GM12878 (cell line): Measurements from ENCODE around the gene FIGNL2. TPM values are rescaled to one million over a fixed set of nuclear protein-coding genes. Genes with fewer than 3 reads are reported as not detected.
A peak's percentile ranks its signal among the peaks of the same experiment; 100 is the strongest.

Experiments used
- ATAC-seq: fragments of 200-7000 bp; cut with Tn5 transposase; 3 replicates; pipeline ENCODE4 v1.9.1; 2020; ENCODE audit warnings: mild to moderate bottlenecking, moderate library complexity
- BruUV-seq: library from RNA; stranded (reverse); fragments of 400-500 nt; replicated peaks from 2 replicates; lab custom pipeline; 2021; lab: Mats Ljungman, UMichigan
- CTCF ChIA-PET: fragments of 300-600 bp; sonication (Branson Sonifier 250); formaldehyde crosslinking; extraction: SDS; loops from one replicate; lab custom pipeline; 2021; ENCODE audit warnings: inconsistent platforms; lab: Yijun Ruan, JAX
- POLR2A ChIA-PET: fragments of 350-600 bp; formaldehyde crosslinking; extraction: SDS; loops from one replicate; lab custom pipeline; 2021; ENCODE audit warnings: inconsistent platforms; lab: Charles Lee
- RAD21 ChIA-PET: fragments of 300-600 bp; sonication (Branson Sonifier 250); formaldehyde crosslinking; loops from one replicate; lab custom pipeline; 2023; ENCODE audit warnings: antibody characterized with exemption; ENCODE audit not compliant: unreplicated experiment; lab: Charles Lee
- SMC1A ChIA-PET: fragments of 300-600 bp; sonication (Branson Sonifier 250); formaldehyde crosslinking; loops from one replicate; lab custom pipeline; 2023; ENCODE audit not compliant: unreplicated experiment, uncharacterized antibody; lab: Charles Lee
- DNase-seq: peaks from one replicate; pipeline ENCODE4 v3.0.0-alpha.2; 2011; ENCODE audit warnings: low read depth, low spot score
- FAIRE-seq: peaks from 3 replicates; lab custom pipeline; 2011; peaks lifted over from hg19 to GRCh38; lab: Jason Lieb, UNC
- H2AFZ ChIP-seq: 2 replicates; pipeline ENCODE4 v1.6.0; 2011; ENCODE audit warnings: low read depth, low read length, control low read depth; ENCODE audit not compliant: control insufficient read depth
- H3K27ac ChIP-seq: 2 replicates; pipeline ENCODE4 v1.5.1; 2011; ENCODE audit warnings: control low read depth; ENCODE audit not compliant: control insufficient read depth, insufficient read depth
- H3K27me3 ChIP-seq, 2 experiments: replicated peaks in 1 of 2; 2 replicates each; pipeline versions ENCODE4 v1.6.0 to v1.6.1; 2011; ENCODE audit warnings: low read length in 1 of 2; ENCODE audit not compliant: control insufficient read depth in 2 of 2, insufficient read depth in 2 of 2
- H3K36me3 ChIP-seq, 2 experiments: 2 replicates each; pipeline ENCODE4 v1.5.1; 2011; ENCODE audit warnings: low read length in 1 of 2; ENCODE audit not compliant: control insufficient read depth in 2 of 2, insufficient read depth in 2 of 2
- H3K4me1 ChIP-seq: 2 replicates; pipeline ENCODE4 v1.6.1; 2011; ENCODE audit warnings: mild to moderate bottlenecking, low read length, moderate library complexity, mixed read lengths; ENCODE audit not compliant: control insufficient read depth, insufficient read depth
- H3K4me2 ChIP-seq: 2 replicates; pipeline ENCODE4 v1.6.0; 2011; ENCODE audit warnings: control low read depth; ENCODE audit not compliant: control insufficient read depth, insufficient read depth
- H3K4me3 ChIP-seq: fragments of 200-600 bp; sonication (generic); 2 replicates; pipeline ENCODE4 v1.5.1; 2016
- H3K79me2 ChIP-seq: 2 replicates; pipeline ENCODE4 v1.6.0; 2011; ENCODE audit warnings: low read length; ENCODE audit not compliant: control insufficient read depth, insufficient read depth
- H3K9ac ChIP-seq: 2 replicates; pipeline ENCODE4 v1.8.0; 2011; ENCODE audit warnings: low read length, control low read depth, mixed read lengths; ENCODE audit not compliant: control insufficient read depth, insufficient read depth
- H3K9me3 ChIP-seq: replicated peaks from 3 replicates; pipeline ENCODE4 v1.5.1; 2011; ENCODE audit warnings: mild to moderate bottlenecking, low read length; ENCODE audit not compliant: control insufficient read depth, insufficient read depth
- H4K20me1 ChIP-seq: 2 replicates; pipeline ENCODE4 v1.6.0; 2011; ENCODE audit not compliant: control insufficient read depth, insufficient read depth
- HDAC2 ChIP-seq: fragments of 200-600 bp; sonication (generic); IDR thresholded peaks from 2 replicates; pipeline ENCODE4 v1.6.1; 2017
- JUNB ChIP-seq: IDR thresholded peaks from 2 replicates; pipeline ENCODE4 v1.6.1; 2016; ENCODE audit warnings: antibody characterized with exemption, mild to moderate bottlenecking
- KAT2A ChIP-seq: conservative IDR thresholded peaks from 2 replicates; pipeline ENCODE4 v1.6.1; 2011; ENCODE audit warnings: low read depth, low read length; ENCODE audit not compliant: control insufficient read depth
- MYB ChIP-seq: fragments of 150-350 bp; IDR thresholded peaks from 2 replicates; pipeline ENCODE4 v1.6.1; 2014; ENCODE audit warnings: mild to moderate bottlenecking, low read depth, low read length, borderline replicate concordance
- PAX8 ChIP-seq: fragments of 450-650 bp; IDR thresholded peaks from 2 replicates; pipeline ENCODE4 v1.6.1; 2017; ENCODE audit warnings: mild to moderate bottlenecking, moderate library complexity
- RUNX3 ChIP-seq: IDR thresholded peaks from 2 replicates; pipeline ENCODE4 v1.6.1; 2012; ENCODE audit warnings: low read length, inconsistent platforms
- ZNF622 ChIP-seq: fragments of 450-650 bp; IDR thresholded peaks from 2 replicates; pipeline ENCODE4 v1.6.1; 2017; ENCODE audit warnings: mild to moderate bottlenecking, inconsistent platforms
- WGBS: methylation state at CpG from one replicate; pipeline ENCODE4 v1.1.6; 2016; ENCODE audit warnings: low lambda C conversion rate; ENCODE audit not compliant: insufficient replicate concordance, insufficient coverage; ENCODE audit errors: missing lambda C conversion rate; 5-methylcytosine and 5-hydroxymethylcytosine counted together
- in situ Hi-C: fragments of 300-500 bp; cut with MboI; formaldehyde crosslinking; loops from 9 replicates; pipeline ENCODE4 v1.14.3; 2018; ENCODE audit warnings: mixed read lengths
- intact Hi-C: fragments of 100-400 bp; cut with micrococcal nuclease; formaldehyde crosslinking; loops from one replicate; pipeline ENCODE4 v1.14.2; 2022; ENCODE audit not compliant: unreplicated experiment
- polyA plus RNA-seq, 11 experiments: library from polyadenylated mRNA; depleted of rRNA in 4 of 11; unstranded in 6 of 11; stranded (reverse) in 5 of 11; fragments of >200 nt; fragmentation: Nextera tagmentation in 4 of 11; fragmentation: Illumina TruSeq in 1 of 11; extraction: Ambion mirVana in 4 of 11; extraction: Trizol in 1 of 11; gene quantifications; 1 replicate in 1 of 11; 2 replicates in 10 of 11; pipeline versions ENCODE4 v1.2.1 to v1.2.3, GENCODE V29; 2011 to 2016; ENCODE audit warnings: inconsistent platforms in 2 of 11, missing spikeins in 2 of 11, low read depth in 1 of 11
- total RNA-seq, 4 experiments: library from RNA; depleted of rRNA in 3 of 4; stranded (reverse); fragments of >200 nt in 3 of 4; fragmentation: Illumina TruSeq in 1 of 4; extraction: Trizol in 1 of 4; gene quantifications; 2 replicates each; pipeline versions ENCODE4 v1.2.1 to v1.2.3, GENCODE V29; 2013 to 2021
- TF ChIP-seq, protein P1 (sequence below): IDR thresholded peaks from 2 replicates; pipeline ENCODE4 v1.6.1; 2011; ENCODE audit warnings: low read depth, mild to moderate bottlenecking, low read length, moderate library complexity, borderline replicate concordance; ENCODE audit errors: extremely low read depth
- TF ChIP-seq, protein P2 (sequence below), 3 experiments: IDR thresholded peaks in 2 of 3; conservative IDR thresholded peaks in 1 of 3; 2 replicates each; pipeline ENCODE4 v1.5.1; 2011; ENCODE audit warnings: low read depth in 3 of 3, low read length in 3 of 3, mild to moderate bottlenecking in 3 of 3, control low read depth in 2 of 3, moderate library complexity in 2 of 3, inconsistent platforms in 1 of 3, mixed read lengths in 1 of 3; ENCODE audit not compliant: control insufficient read depth in 2 of 3, insufficient read depth in 1 of 3; ENCODE audit errors: extremely low read depth in 1 of 3
- TF ChIP-seq, protein P3 (sequence below): fragments of 450-650 bp; IDR thresholded peaks from 2 replicates; pipeline ENCODE4 v1.6.1; 2016; ENCODE audit warnings: mild to moderate bottlenecking
- TF ChIP-seq, protein P4 (sequence below): fragments of 450-650 bp; IDR thresholded peaks from 2 replicates; pipeline ENCODE4 v1.6.1; 2017; ENCODE audit warnings: borderline replicate concordance

FIGNL2 gene
- total and polyA plus RNA-seq, 10 of the 15 experiments (the other 5 are each of a cell fraction or from before 2014, with no cell fraction given) = not detected

DNA sequence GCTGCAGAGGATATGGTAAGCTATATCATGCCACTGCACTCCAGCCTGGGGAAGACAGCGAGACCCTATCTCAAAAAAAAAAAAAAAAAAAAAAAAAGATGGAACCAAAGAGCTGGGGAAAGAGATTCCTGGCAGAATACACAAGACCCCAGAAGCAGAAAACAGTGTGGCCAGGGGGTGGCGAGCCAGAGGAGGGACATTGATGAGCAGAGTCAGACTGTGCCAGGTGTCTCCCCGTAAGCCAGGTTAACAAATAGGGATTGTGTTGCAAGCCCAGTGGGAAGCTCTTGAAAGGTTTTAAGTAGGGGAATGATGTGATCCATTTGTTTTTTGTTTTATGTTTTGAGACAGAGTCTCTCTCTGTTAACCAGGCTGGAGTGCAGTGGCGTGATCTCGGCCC lies 56.1 kb downstream of the FIGNL2 start:
- Histone ChIP-seq H3K4me3 (no peak overlapping the region), H3K9ac (no peak overlapping the region), H3K79me2 (no peaks in the 10 kb centered on the region), H3K27ac (no peak overlapping the region), H3K9me3 (no peaks in the 10 kb centered on the region), H3K36me3 (no peaks in the 10 kb centered on the region), H3K4me2 (no peak overlapping the region), H3K27me3 (0 out of 4 replicates have a peak, but pooled peaks cover 0 to 1% of the 10 kb centered on the region in 2 experiments), H3K4me1 (no peaks in the 10 kb centered on the region), H4K20me1 (no peaks in the 10 kb centered on the region), H2AFZ (no peak overlapping the region)
- in situ Hi-C loops = no loop called here
- FAIRE-seq (no peak), ATAC-seq (no peak), DNase-seq (no peak)
- intact Hi-C loops = no loop called here
- SMC1A ChIA-PET = no interaction called here
- CTCF ChIA-PET = interaction anchor here (0.6 kb wide), 1 partner anchor 581 kb away, joined by 3 read pairs; no protein-coding TSS in a partner anchor
- WGBS = 62% methylated on average over 5 of the region's 5 CpGs
- TF ChIP-seq, protein P1, sequence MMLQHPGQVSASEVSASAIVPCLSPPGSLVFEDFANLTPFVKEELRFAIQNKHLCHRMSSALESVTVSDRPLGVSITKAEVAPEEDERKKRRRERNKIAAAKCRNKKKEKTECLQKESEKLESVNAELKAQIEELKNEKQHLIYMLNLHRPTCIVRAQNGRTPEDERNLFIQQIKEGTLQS = no peak
- no peak for TF ChIP-seq MYB
- TF ChIP-seq JUNB = no peak
- TF ChIP-seq RUNX3 = no peak
- no peak for TF ChIP-seq KAT2A
- BruUV-seq = no TSS peak
- RAD21 ChIA-PET = no interaction called here
- POLR2A ChIA-PET = interaction anchor here (0.6 kb wide), 1 partner anchor 610 kb away, joined by 5 read pairs; no protein-coding TSS in a partner anchor

DNA sequence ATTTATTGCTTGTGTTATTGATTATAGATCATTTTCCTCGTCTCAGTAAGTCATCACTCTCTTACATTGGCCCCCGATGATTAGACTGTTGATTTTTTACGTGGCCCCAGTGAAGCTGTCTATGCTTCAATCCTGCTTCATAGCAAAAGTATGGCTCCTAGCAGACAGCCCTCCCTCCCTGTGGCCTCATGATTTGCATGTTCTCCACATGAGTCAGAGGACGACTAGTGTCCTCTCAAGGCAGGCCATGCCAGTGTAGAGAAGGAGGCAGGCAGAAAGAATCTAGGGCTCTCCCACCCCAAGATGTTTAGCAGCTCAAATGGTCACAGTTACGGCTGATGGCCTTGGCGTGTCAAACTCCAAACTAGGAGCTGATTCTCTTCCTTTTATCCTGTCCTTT lies 59.6 kb downstream of the FIGNL2 start:
- no peak overlapping the region for H3K4me3 ChIP-seq
- POLR2A ChIA-PET = no interaction called here
- TF ChIP-seq MYB (no peak), ZNF622 (no peak), PAX8 (no peak), HDAC2 (no peak)
- TF ChIP-seq, protein P2, sequence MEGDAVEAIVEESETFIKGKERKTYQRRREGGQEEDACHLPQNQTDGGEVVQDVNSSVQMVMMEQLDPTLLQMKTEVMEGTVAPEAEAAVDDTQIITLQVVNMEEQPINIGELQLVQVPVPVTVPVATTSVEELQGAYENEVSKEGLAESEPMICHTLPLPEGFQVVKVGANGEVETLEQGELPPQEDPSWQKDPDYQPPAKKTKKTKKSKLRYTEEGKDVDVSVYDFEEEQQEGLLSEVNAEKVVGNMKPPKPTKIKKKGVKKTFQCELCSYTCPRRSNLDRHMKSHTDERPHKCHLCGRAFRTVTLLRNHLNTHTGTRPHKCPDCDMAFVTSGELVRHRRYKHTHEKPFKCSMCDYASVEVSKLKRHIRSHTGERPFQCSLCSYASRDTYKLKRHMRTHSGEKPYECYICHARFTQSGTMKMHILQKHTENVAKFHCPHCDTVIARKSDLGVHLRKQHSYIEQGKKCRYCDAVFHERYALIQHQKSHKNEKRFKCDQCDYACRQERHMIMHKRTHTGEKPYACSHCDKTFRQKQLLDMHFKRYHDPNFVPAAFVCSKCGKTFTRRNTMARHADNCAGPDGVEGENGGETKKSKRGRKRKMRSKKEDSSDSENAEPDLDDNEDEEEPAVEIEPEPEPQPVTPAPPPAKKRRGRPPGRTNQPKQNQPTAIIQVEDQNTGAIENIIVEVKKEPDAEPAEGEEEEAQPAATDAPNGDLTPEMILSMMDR (IDR thresholded peaks at IDR 0.05 in 2 of 3, conservative IDR thresholded peaks at IDR 0.05 in 1 of 3; ENCODE audit: control insufficient read depth in 2 of 3, extremely low read depth in 1 of 3, insufficient read depth in 1 of 3, low read depth in 3 of 3, low read length in 3 of 3) = no peak
- TF ChIP-seq, protein P3, sequence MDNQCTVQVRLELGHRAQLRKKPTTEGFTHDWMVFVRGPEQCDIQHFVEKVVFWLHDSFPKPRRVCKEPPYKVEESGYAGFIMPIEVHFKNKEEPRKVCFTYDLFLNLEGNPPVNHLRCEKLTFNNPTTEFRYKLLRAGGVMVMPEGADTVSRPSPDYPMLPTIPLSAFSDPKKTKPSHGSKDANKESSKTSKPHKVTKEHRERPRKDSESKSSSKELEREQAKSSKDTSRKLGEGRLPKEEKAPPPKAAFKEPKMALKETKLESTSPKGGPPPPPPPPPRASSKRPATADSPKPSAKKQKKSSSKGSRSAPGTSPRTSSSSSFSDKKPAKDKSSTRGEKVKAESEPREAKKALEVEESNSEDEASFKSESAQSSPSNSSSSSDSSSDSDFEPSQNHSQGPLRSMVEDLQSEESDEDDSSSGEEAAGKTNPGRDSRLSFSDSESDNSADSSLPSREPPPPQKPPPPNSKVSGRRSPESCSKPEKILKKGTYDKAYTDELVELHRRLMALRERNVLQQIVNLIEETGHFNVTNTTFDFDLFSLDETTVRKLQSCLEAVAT = no peak
- TF ChIP-seq, protein P4, sequence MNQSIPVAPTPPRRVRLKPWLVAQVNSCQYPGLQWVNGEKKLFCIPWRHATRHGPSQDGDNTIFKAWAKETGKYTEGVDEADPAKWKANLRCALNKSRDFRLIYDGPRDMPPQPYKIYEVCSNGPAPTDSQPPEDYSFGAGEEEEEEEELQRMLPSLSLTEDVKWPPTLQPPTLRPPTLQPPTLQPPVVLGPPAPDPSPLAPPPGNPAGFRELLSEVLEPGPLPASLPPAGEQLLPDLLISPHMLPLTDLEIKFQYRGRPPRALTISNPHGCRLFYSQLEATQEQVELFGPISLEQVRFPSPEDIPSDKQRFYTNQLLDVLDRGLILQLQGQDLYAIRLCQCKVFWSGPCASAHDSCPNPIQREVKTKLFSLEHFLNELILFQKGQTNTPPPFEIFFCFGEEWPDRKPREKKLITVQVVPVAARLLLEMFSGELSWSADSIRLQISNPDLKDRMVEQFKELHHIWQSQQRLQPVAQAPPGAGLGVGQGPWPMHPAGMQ = no peak
- TF ChIP-seq, all 136 proteins: peak for 0
- no peak overlapping the region for H2AFZ ChIP-seq
- FAIRE-seq = no peak
- H3K4me1 ChIP-seq = no peaks in the 10 kb centered on the region
- no peak for DNase-seq
- no peak overlapping the region for H3K9ac ChIP-seq
- no peaks in the 10 kb centered on the region for H4K20me1 ChIP-seq
- WGBS = 8% methylated on average over 6 of the region's 6 CpGs
- in situ Hi-C loops = no loop called here
- H3K9me3 ChIP-seq = no peaks in the 10 kb centered on the region
- peak; percentile 32; the same call in 2 of the 3 replicates for ATAC-seq
- ChIA-PET RAD21 (no interaction called here), SMC1A (no interaction called here), CTCF (no interaction called here)
- no peaks in the 10 kb centered on the region for H3K36me3 ChIP-seq
- BruUV-seq = no TSS peak
- H3K27ac ChIP-seq = no peak overlapping the region
- intact Hi-C loops = no loop called here
- H3K4me2 ChIP-seq = no peak overlapping the region
- H3K79me2 ChIP-seq = no peaks in the 10 kb centered on the region
- 0 out of 4 replicates have a peak, but pooled peaks cover 0 to 1% of the 10 kb centered on the region in 2 experiments for H3K27me3 ChIP-seq
